Glomerular endothelial cell (primary cell): ENCODE data around the gene NBAS. TPM values are rescaled to one million over a fixed set of nuclear protein-coding genes. Genes with fewer than 3 reads are reported as not detected.
"Not testable (repeated sequence)": the region's sequence is repeated elsewhere in the genome, so short reads cannot be mapped to it uniquely, and the experiment has no call there.

Experiments
- DNase-seq: peaks from one replicate; pipeline ENCODE4 v3.0.0-alpha.2; 2011; ENCODE audit warnings: low read depth, low spot score; ENCODE audit errors: extremely low read depth
- total RNA-seq: library from RNA; depleted of rRNA; stranded (reverse); fragments of >200 nt; gene quantifications from 2 replicates; pipeline ENCODE4 v1.2.3, GENCODE V29; 2015

Gene NBAS
- total RNA-seq, 1 donor from 2014 or later: 57.7 TPM

DNA sequence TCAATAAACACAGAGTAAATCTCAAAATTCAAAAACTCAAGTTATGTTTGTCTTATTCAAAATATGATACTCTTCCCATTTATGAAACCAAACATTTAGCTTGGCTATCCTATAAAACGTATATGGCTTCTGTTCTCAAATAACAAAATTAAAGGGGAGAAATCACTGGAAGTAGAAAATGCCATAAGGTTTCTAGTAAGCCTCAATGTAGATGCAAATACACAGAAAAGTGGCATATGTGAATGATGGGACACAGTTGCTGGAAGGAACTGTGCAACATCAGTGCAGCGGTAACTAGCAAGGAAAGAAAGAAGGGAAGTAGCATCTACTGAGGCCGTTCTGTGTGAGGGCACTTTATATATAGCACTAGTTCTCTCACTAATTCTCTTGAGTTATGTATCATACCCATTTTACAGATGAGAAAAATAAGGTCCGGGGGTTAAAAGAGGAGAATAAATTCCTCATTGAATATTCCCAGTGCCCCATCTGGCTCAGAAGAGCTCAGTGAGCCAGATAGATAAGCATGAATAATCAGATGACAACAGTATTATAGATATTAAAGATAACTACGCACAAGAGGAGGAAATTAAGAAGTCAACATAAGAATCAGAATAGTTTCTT is 27.2 kb downstream of the NBAS start:
- DNase-seq: no peak

DNA sequence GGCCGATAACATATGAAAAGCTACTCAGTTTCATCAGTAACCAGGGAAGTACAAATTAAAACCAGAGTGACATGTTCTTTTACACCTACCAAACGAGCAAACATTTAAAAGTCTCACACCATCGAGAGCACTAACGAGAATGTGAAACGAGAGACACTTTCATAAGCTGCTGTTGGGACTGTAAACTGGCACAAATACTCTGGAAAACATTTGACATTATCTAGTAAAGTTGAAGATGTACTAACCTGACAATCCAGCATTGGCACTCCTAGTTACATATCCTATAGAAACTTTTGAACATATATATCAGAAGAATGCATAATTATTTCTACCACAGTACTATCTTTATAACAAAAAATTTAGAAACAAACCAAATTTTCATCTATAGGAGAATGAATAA is 28.1 kb downstream of the NBAS start:
- DNase-seq: no peak

DNA sequence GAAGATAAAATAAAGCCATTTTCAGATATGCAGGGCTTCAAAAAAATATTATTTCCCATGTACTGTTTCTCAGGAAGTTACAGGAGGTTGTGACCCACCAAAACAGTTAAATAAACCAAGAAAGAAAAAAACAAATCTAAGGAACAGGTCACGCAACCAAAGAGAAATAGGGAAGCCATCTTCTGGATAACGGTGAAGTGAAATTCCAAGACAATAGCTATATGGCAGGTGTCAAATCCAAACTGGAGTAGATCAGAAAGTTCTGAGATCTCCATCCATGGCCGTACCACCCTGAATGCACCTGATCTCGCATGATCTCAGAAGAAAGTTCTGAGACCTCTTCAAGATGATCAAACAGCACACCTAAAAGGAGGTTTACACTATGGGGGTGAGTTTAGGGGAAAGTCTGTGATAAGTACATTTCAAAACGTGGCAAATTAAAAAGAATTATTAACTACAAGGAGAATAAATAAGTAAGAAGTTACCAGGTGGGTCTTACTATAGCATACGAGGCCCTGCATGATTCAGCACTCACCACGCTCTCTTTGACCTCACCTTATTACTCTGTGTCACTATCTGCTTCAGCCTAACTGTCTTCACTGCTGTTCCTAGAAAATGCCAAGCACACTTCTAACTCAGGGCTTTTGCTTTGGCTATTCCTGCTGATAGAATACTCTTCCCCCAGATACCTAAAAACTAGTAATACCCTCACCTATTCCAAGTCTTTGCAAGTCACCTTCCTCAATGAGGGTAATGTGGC is 29.9 kb downstream of the NBAS start:
- no peak for DNase-seq

DNA sequence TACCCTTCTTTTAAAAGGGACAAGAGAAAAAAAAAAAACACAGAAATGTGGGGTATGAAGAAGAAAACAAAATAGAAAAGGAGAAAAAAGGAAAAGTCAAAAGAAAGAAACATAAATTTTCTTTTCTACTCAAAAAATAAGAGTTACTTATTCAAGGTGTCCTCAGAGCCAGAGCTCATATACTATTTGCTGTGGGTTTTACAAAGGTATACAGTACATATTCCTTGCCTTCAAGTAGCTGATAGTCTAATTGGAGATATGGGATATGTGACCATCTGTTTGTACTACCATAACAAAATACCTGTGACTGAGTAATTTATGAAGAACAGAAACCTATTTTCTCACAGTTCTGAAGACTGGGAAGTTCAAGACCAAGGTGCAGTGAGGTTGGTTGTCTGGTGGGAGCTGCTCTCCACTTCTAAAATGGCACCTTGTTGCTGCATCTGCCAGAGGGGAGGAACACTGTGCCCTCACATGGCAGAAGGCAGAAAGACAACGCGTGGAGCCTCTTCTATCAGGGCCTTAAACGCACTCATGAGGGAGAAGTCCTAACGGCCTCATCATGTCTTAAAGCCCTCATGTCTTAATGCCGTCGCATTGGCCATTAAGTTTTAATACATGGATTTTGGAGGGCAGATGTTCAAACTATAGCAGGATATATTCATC is 33.9 kb downstream of the NBAS start:
- DNase-seq: no peak

DNA sequence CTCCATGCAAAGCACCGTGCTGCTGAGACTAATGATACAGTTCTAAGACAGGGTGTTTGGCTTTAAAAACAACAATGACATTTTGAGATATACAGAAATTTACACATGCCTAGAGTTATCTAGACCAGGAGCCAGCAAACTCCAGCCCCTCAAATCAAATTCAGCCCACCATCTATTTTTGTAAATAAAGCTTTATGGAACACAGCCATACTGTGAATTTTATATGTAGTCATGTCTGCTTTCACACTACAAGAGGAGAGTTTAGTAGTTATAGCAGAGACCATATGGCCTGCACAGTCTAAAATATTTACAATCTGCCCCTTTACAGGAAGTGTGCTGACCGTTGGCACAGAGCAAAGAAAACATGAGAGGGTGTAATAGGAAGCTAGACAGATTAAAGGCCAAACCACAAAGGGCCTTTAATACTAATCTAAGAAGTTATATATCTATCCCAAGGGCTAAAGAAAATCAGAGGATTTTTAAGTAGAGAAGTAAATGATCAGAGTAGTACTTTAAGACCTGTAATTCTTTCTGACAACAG is 39.4 kb downstream of the NBAS start:
- DNase-seq: no peak

DNA sequence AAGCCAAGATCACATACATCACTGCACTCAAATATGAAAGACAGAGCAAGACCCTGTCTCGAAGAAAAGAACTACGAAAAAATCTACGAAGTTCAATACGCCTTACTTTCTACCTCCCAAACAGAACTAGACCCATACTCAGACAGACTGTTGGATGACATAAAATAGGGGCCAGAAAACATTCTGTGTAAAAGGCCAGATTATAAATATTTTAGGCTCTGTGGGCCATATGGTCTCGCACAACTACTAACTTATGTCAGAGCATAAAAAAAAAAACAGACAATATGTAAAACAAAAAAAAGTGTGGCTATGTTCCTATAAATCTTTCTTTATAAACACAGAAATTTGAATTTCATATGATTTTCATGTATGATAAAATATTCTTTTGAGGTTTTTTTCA is 40.8 kb downstream of the NBAS start:
- DNase-seq: no peak

DNA sequence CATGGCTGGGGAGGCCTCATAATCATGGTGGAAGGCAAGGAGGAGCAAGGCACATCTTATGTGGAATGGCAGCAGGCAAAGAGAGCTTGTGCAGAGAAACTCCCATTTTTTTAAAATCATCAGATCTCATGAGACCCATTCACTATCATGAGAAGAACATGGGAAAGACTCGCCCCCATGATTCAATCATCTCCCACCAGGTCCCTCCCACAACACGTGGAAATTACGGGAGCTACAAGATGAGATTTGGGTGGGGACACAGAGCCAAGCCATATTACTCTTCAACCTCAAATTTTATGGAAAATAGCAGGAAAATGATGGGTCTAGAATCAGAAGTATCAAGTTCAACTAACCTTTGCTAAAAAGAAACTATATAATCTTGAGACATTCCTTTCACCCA is 42.4 kb downstream of the NBAS start:
- not testable (repeated sequence) for DNase-seq

DNA sequence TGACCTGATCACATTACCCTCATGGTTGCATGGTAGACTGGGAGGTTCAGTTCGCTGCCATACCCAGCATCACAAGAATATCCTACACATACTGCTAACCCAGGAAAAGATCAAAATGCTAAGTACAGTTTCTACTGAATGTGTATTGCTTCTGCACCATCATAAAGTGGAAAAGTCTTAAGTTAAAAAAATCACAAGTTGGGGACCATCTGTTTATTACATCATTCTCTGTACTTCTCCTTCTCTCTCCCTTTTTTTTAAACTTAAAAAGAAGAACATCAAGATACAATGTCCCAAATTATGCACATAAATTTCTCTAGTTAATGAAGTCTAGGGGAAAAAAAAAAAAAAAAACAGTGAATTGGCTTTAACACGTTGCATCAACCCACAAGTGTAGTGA is 43.3 kb downstream of the NBAS start:
- no peak for DNase-seq

DNA sequence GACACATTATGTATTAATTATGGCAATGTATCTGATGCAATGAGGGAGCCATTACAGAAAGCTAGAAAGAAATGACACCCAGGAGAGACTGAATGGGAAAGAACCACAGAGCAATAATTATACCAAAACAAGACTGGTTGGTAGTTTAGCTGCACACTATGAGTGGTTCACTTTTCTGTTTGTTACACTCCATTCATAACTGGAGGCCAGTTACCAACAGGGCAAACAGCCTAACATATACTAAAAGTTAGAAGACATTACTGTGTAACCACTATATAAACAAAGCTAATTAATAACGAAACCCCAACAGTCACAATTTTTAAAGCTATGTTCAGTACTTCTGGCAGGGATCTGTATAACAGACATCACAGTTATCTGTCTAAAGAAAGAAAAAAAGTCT is 49.4 kb downstream of the NBAS start:
- no peak for DNase-seq

DNA sequence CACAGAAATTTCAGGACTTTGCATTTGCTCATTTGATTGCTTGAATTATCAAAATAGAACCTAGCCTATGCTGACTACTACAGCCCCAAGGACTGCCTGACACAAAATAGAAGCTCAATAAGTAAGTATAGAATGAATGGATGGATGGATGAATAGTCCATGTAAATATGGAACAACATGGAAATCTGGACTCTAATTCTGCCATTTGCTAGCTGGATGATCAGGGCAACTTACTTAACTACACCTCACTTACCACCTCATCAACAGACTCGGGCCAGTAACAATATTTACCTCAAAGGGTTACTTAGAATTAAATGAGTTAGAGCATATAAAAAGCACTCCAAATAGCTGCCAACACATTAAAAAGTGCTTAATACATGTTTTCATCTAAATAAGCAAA is 50.6 kb downstream of the NBAS start:
- DNase-seq: no peak

DNA sequence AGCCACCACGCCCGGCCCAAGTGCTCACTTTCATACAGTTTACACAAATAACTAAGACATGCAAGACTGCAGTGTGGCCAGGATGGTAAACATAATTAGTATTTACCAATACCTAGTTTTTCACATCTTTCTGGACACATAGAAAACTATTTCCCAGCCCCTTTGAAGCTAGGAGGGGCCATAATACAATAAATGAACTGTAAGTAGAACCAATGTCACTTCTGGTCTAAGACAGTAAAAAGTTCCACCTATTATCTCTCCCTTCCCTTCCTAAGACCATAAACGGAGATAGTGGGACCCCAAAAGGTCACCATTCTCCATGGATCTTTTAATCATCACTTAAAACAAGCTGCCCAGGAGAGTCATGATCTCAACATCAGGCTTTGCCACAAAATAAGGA is 51.0 kb downstream of the NBAS start:
- no peak for DNase-seq

DNA sequence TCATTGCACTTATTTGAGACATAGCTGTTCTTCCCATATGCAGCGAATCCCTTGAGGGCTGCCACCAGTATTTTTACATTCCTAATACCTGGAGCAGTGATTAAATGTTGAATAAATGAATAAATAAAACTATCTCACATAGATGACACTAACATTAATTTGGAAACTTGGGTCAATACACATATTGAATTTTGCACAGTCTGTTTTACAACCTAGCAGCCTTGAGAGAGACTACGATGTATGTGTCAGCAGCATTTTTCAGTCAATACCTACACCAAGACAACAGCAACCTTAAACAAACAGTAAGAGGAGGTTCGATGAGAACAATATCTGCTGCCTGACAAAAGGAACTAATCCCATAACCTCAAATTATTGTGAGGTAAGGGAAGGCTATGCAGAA is 53.4 kb downstream of the NBAS start:
- DNase-seq: no peak

DNA sequence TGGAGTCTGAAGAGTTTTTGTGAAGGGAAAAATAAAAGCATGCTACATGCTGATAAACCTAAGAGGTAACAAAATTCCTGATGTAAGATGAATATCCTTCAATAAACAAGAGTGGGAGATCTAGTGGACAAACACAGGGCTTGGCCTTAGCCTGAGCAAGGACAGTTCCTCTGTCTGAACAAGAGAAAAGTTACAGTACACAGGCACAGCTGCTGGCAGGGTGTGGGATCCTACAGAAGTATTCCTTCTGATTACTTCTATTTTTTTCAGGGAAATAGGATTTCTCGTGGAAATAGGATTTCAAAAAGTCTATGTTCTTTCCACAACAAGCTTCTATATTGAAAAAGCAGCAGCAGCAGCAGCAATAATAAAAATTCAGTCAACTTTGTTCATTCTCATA is 54.1 kb downstream of the NBAS start:
- no peak for DNase-seq

DNA sequence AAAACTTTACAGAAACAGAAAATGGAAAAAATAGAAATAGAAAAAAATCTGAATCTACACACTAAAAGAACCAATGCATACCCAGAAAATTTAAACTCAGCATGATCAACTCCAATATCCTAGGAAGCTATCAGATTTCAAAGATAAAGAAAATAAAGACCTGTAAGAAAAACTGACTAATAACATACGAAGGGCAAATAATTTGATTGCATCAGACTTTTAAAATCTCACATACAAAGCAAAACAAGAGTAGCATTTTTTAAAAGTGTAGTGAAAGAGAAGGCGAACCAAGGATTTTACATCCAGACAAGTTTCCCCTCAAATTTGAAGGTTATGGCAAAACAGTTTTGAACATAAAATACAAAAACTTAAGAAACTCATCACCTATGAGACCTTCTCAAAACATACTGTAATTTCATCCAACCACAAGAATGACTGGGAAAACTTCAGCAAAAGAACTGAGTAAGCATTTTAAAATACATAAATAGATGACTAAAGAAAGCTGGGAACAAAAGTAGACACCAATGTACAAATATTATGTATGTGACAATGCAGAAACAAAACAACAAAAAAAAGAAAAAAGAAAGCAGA is 54.8 kb downstream of the NBAS start:
- no peak for DNase-seq

DNA sequence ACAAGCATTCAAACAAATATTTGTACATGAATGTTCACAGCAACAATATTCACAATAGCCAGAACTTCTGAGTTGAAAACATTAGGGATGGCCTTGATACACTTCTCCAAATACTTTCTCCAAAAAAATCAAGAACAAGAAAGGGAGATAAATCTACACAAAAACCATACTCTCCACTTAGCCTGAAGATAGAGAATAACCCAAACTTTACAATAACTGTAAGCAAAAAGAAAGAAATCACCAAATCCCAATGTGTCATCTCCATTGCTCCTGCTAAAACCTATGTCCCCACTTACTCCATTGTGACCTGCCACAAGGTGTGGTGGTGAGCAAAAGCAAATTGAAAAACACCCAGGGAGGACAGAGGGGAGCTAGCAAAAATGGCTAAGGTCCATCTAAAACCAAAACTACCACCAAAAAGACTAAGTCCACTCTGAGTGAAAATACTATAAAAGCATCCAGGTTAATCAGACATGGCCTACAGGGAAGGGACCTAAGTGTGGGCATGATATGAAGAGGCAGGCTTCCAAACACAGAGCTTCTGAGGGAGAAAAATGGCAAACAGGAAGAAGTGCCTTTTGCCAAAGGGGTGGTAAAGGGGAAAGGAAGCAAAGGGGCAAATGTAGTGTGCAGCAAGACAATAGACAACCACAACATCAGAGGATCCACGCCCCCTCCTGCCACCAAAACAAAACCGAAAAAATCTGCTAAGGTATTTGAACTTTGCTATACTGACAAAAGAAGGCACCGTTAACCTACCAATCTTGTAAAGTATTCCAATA is 56.1 kb downstream of the NBAS start:
- no peak for DNase-seq

DNA sequence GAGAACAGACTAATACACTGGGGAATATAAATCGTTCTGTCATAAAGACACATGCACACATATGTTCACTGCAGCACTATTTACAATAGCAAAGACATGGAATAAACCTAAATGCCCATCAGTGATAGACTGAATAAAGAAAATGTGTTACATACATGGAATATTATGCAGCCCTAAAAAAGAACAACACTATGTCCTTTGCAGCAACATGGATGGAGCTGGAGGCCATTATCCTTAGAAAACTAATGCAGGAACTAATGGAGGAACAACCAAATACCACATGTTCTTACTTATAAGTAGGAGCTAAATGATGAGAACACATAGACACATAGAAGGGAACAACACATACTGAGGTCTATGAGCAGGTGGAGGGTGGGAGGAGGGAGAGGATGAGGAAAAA is 61.9 kb downstream of the NBAS start:
- not testable (repeated sequence) for DNase-seq

DNA sequence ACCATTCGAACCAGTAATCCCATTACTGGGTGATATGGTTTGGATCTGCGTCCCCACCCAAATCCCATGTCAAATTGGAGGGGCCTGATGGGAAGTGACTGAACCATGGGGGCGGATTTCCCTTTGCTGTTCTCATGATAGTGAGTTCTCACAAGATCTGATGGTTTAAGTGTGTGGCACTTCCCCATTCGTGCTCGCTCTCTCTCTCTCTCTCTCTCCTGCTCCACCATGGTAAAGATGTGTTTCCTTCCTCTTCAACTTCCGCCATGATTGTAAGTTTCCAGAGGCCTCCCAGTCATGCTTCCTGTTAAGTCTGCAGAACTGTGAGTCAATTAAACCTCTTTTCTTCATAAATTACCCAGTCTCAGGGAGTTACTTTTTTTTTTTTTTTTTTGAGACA is 62.6 kb downstream of the NBAS start:
- DNase-seq: no peak

DNA sequence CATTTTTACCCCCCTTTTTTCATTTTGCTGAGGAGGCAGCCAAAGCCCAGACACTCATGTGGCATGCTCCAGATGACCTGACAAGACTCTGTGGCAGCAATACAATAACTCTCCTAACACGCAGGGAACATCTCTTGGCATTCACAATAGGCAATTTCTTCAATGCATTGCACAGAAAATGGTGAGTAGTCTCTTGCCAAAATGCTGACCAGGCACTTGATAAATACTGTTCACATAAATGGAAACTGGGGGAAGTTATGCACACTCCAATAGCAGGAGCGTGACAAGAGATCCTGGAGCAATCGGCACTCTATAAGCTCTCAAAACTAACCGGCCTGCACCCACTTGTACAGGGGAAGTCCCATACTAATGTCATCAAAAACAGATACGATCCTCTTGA is 66.3 kb downstream of the NBAS start:
- no peak for DNase-seq

DNA sequence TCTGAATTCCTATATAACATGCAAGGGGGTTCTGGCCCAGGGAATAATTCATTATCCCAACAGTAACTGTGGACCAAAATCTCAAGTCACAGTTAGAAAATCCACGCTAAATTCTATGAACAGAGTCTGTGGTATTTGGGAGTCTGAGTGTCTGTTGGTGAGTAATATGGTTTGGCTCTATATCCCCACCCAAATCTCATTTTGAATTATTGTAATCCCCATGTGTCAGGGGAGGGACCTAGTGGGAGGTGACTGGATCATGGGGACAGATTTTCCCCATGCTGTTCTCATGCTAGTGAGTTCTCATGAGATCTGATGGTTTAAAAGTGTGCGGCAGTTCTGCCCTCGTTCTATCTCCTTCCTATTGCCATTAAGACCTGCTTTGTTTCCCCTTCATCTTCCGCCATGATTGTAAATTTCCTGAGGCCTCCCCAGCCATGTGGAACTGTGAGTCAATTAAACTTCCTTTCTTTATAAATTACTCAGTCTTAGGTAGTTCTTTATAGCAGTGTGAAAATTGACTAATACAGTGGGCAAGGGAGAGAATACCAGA is 68.3 kb downstream of the NBAS start:
- DNase-seq: no peak

DNA sequence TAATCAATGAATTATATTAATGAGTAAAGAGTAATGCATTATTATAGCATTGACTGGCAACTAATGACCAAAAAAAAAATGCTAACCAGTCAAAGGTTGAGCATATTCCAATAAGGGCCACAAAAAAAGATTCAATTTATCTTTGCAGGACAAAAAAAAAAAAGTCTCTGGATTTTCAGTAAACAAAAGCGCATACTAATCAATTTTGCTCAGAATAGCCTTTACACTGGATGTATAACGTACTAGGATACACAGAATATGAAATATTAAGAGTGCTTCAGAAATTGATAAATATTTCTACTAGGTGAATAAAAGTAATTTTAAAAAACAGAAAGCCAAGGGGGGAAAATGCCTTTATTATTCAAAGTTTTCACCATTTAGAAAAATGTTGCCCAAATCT is 74.4 kb downstream of the NBAS start:
- no peak for DNase-seq
